Kidney epithelial cell (primary cell): ENCODE data around the gene TMEM26. TPM values are rescaled to one million over a fixed set of nuclear protein-coding genes. Genes with fewer than 3 reads are reported as not detected.

Experiments used
- DNase-seq: peaks from one replicate; pipeline ENCODE4 v3.0.0-alpha.2; 2010; ENCODE audit warnings: low read depth
- H3K27me3 ChIP-seq: 2 replicates; pipeline ENCODE4 v1.6.0; 2011; ENCODE audit warnings: low read length; ENCODE audit not compliant: control insufficient read depth, insufficient read depth
- H3K36me3 ChIP-seq: 2 replicates; pipeline ENCODE4 v1.5.1; 2011; ENCODE audit warnings: low read length; ENCODE audit not compliant: control insufficient read depth, insufficient read depth
- H3K4me3 ChIP-seq: 2 replicates; pipeline ENCODE4 v1.5.1; 2011; ENCODE audit warnings: low read depth, mild to moderate bottlenecking, control low read depth, low read length
- total RNA-seq: library from RNA; depleted of rRNA; stranded (reverse); fragments of >200 nt; gene quantifications from 2 replicates; pipeline ENCODE4 v1.2.3, GENCODE V29; 2015
- TF ChIP-seq, protein P1 (sequence below): IDR thresholded peaks from 2 replicates; pipeline ENCODE4 v1.5.1; 2011; ENCODE audit warnings: mild to moderate bottlenecking, moderate library complexity, low read length, control low read depth, inconsistent platforms; ENCODE audit not compliant: insufficient read depth, poor library complexity, severe bottlenecking

TMEM26 gene
- total RNA-seq, 1 donor from 2014 or later: 0.33 TPM

DNA sequence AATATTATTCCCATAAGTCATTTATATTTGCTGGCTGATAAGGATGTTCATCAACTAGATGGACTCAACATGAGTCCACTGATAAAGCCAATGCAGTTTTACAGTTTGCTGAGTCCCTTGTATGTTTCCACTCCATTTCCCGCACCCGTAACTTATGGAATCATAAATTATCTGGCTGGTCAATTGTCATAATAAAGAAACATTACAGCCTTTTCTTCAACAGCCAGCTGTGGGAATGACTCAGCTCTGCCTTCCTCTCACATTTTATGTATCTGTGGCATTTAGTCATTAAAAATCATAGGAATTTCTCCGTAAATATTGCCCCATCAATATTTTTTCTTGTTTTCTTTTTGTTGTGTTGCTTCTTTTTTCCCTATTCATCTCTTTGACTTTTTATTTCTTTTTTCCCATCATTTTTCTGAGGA lies 22.3 kb upstream of the TMEM26 start:
- DNase-seq: no peak
- no peak overlapping the region for H3K4me3 ChIP-seq
- TF ChIP-seq, protein P1, sequence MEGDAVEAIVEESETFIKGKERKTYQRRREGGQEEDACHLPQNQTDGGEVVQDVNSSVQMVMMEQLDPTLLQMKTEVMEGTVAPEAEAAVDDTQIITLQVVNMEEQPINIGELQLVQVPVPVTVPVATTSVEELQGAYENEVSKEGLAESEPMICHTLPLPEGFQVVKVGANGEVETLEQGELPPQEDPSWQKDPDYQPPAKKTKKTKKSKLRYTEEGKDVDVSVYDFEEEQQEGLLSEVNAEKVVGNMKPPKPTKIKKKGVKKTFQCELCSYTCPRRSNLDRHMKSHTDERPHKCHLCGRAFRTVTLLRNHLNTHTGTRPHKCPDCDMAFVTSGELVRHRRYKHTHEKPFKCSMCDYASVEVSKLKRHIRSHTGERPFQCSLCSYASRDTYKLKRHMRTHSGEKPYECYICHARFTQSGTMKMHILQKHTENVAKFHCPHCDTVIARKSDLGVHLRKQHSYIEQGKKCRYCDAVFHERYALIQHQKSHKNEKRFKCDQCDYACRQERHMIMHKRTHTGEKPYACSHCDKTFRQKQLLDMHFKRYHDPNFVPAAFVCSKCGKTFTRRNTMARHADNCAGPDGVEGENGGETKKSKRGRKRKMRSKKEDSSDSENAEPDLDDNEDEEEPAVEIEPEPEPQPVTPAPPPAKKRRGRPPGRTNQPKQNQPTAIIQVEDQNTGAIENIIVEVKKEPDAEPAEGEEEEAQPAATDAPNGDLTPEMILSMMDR: no peak
- no peaks in the 10 kb centered on the region for H3K27me3 ChIP-seq
- H3K36me3 ChIP-seq: no peaks in the 10 kb centered on the region

DNA sequence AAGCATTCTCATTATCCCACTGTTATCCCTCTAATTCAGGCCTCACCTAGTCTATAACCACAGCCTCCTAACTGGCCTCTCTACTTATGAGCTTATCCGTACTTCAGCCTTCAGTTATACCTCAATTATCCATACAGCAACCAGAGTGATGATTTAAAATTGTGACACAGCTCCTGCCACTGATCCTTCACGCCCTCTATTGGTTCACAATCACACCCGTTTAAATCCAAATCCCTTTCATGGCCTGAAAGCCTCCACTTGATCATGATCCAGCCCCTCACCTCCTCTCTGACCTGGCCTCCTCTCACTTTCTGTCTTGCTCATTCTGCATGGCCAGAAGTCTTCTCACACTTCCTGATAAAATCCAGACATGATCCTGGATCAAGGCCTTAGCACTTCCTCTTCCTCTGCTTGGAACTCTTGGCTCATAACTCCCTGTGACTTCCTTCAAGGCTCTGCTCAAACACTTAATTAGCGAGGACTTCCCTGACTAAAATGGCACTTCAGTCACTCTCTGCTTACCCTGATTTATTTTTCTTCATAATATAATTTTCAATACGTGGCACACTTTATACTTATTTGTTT lies 19.0 kb upstream of the TMEM26 start:
- no peaks in the 10 kb centered on the region for H3K36me3 ChIP-seq
- DNase-seq: no peak
- TF ChIP-seq, protein P1: no peak
- H3K4me3 ChIP-seq: no peak overlapping the region
- H3K27me3 ChIP-seq: no peaks in the 10 kb centered on the region

DNA sequence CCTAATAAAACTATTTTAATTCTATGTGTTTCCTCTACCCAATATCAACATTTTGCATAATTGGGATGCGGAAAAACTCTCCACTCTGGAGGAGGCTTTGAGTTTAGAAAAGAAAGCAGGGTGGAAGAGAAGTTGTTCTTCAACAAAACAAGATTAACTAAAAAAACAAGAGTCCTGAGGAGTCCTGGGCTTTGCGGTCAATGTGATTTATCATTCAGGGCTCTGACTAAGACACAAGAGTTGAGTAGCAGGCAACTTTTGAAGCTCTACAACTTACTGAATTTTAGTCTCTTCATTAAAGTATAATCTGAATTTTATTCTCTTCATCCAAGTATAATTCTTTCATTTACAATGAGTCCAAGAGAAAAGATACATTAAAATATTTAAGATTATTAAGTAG lies 18.3 kb upstream of the TMEM26 start:
- H3K4me3 ChIP-seq: no peak overlapping the region
- H3K27me3 ChIP-seq: no peaks in the 10 kb centered on the region
- TF ChIP-seq, protein P1: no peak
- no peaks in the 10 kb centered on the region for H3K36me3 ChIP-seq
- no peak for DNase-seq

DNA sequence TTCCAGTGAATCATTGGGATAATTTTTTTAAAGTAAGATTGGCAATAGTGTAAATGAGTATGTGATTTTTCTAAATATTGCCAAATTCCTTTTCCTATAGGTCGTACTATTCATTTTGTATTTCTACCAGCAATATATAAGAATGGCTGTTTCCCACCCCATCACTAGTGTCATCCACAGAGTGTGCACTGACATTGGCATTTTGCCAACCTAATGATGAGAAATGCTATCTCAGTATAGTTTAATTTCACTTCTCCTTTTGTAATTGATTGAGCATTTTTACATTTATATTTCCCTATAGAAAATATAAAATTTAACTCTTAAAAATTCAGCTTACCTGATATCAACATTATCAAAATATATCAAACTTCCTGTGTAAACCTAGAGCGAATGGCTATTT lies 17.6 kb upstream of the TMEM26 start:
- Histone ChIP-seq H3K36me3 (no peaks in the 10 kb centered on the region), H3K4me3 (no peak overlapping the region), H3K27me3 (no peaks in the 10 kb centered on the region)
- DNase-seq: no peak
- TF ChIP-seq, protein P1: no peak

DNA sequence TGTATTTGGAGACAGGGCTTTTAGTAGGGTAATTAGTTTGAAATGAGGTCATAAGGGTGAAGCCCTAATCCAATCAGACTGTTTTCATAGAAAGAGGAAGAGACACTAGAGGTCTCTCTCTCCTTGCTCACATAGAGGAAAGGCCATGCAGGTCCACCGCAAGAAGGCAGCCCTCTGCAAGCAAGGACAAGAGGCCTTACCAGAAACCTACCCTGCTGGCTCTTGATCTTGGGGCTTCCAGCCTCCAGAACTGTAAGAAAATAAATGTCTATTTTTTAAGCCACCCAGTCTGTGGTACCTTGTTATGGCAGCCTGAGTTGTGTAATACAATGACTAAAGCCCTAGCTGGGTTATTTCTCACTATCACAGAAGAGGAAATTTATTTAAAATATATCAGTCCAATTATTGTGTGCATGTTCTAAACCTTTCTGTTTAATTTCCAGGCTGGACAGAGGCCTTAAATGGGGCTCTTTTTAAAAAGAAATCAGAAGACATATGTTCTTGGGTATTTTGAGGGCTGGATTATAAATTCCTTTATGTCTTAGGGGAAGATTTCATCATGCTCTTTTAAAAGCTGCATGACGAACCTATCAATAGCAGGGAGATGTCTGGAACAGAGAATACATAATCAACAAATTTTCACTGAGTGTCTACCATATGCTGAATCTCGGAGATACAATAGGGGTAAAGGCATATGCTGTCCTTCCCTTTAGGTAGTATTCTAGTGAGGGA lies 12.9 kb upstream of the TMEM26 start:
- no peak for DNase-seq
- Histone ChIP-seq H3K36me3 (no peaks in the 10 kb centered on the region), H3K4me3 (no peak overlapping the region), H3K27me3 (no peaks in the 10 kb centered on the region)
- TF ChIP-seq, protein P1: no peak

DNA sequence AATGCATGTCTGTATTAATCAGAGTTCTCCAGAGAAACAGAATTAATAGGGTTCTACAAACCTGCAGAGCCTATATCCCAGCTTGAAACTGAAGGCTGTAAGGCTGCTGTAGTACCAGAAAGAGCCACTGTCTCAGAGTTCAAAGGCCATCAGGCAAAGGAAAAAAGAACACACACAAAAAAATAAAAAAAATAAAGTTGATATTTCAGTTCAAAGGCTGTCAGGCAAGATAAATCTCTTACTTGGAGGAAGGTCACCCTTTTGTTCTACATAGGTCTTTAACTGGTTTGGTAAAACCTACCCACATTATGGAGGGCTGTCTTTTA lies 12.0 kb upstream of the TMEM26 start:
- TF ChIP-seq, protein P1: no peak
- no peak for DNase-seq
- H3K4me3 ChIP-seq: no peak overlapping the region
- no peaks in the 10 kb centered on the region for H3K36me3 ChIP-seq
- H3K27me3 ChIP-seq: no peaks in the 10 kb centered on the region
